ENCODE results near the gene SYCP2. TPM values are rescaled to one million over a fixed set of nuclear protein-coding genes. Genes with fewer than 3 reads are reported as not detected.
"Not testable (repeated sequence)": the region's sequence is repeated elsewhere in the genome, so short reads cannot be mapped to it uniquely, and the experiment has no call there.

SYCP2 gene
- total and polyA plus RNA-seq, 7 donors, result 0.50 to 7.8 (median 1.6) TPM

GRCh38 chr20:59857966-59858365 is 75.5 kb downstream of the SYCP2 start:
- no peaks in the 10 kb centered on the region for H3K27me3 ChIP-seq
- intact Hi-C loops (cut with DNase I), result no loop called here
- TF ChIP-seq, protein P1, sequence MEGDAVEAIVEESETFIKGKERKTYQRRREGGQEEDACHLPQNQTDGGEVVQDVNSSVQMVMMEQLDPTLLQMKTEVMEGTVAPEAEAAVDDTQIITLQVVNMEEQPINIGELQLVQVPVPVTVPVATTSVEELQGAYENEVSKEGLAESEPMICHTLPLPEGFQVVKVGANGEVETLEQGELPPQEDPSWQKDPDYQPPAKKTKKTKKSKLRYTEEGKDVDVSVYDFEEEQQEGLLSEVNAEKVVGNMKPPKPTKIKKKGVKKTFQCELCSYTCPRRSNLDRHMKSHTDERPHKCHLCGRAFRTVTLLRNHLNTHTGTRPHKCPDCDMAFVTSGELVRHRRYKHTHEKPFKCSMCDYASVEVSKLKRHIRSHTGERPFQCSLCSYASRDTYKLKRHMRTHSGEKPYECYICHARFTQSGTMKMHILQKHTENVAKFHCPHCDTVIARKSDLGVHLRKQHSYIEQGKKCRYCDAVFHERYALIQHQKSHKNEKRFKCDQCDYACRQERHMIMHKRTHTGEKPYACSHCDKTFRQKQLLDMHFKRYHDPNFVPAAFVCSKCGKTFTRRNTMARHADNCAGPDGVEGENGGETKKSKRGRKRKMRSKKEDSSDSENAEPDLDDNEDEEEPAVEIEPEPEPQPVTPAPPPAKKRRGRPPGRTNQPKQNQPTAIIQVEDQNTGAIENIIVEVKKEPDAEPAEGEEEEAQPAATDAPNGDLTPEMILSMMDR (IDR thresholded peaks at IDR 0.05), result no peak
- TF ChIP-seq EP300 (IDR thresholded peaks at IDR 0.05), result no peak
- no peak for TF ChIP-seq POLR2A (IDR thresholded peaks at IDR 0.05)
- no peak for TF ChIP-seq POLR2AphosphoS5 (IDR thresholded peaks at IDR 0.05)
- peaks cover 0 to 4% (median 0%) of the 10 kb centered on the region in 4 donors for H3K9me3 ChIP-seq
- no peaks in the 10 kb centered on the region for H3K36me3 ChIP-seq
- H3K4me1 ChIP-seq, result no peaks in the 10 kb centered on the region
- H3K27ac ChIP-seq, result no peak overlapping the region
- 38 to 84% methylated on average over 2 of the region's 2 CpGs for WGBS, 2 donors
- no peak overlapping the region for H3K4me3 ChIP-seq
- DNase-seq, result no peak

- intact Hi-C loops (cut with DNase I); H3K27ac ChIP-seq; H3K36me3 ChIP-seq; H3K4me1 ChIP-seq; H3K27me3 ChIP-seq; DNase-seq; H3K9me3 ChIP-seq; H3K4me3 ChIP-seq: not testable (repeated sequence)
- 88% methylated on average over 5 of the region's 5 CpGs for WGBS, 2 donors
Observed at GRCh38 chr20:59856941-59857340, 76.5 kb downstream of the SYCP2 start.

DNA sequence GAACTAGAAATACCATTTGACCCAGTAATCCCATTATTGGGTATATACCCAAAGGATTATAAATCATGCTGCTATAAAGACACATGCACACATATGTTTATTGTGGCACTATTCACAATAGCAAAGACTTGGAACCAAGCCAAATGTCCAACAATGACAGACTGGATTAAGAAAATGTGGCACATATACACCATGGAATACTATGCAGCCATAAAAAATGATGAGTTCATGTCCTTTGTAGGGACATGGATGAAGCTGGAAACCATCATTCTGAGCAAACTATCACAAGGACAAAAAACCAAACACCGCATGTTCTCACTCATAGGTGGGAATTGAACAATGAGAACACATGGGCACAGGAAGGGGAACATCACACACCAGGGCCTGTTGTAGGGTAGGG is 76.9 kb downstream of the SYCP2 start:
- 100% methylated on average over 1 of the region's 1 CpG for WGBS, 2 donors
- H3K27ac ChIP-seq; H3K4me3 ChIP-seq; intact Hi-C loops (cut with DNase I); H3K27me3 ChIP-seq; DNase-seq; H3K9me3 ChIP-seq; H3K36me3 ChIP-seq; H3K4me1 ChIP-seq: not testable (repeated sequence)

- intact Hi-C loops (cut with DNase I), result loop anchor here (5.0 kb wide), 1 partner anchor 68 kb away; no protein-coding TSS in a partner anchor
- TF ChIP-seq, protein P1 (IDR thresholded peaks at IDR 0.05), result peak in 3 of 4 experiments; percentile 58 to 77 (median 61)
- no peak for TF ChIP-seq EP300 (IDR thresholded peaks at IDR 0.05)
- TF ChIP-seq POLR2A (IDR thresholded peaks at IDR 0.05), result no peak
- TF ChIP-seq POLR2AphosphoS5 (IDR thresholded peaks at IDR 0.05), result no peak
- 60 to 65% methylated on average over 7 of the region's 7 CpGs for WGBS, 2 donors
- DNase-seq, result no peak
- no peak overlapping the region for H3K4me3 ChIP-seq
- no peaks in the 10 kb centered on the region for H3K27me3 ChIP-seq
- no peaks in the 10 kb centered on the region for H3K9me3 ChIP-seq
- H3K27ac ChIP-seq, result no peak overlapping the region
- no peaks in the 10 kb centered on the region for H3K4me1 ChIP-seq
- H3K36me3 ChIP-seq, result no peaks in the 10 kb centered on the region
Observed at GRCh38 chr20:59850018-59850641, 83.3 kb downstream of the SYCP2 start.

GRCh38 chr20:59848182-59848581 is 85.3 kb downstream of the SYCP2 start:
- H3K27me3 ChIP-seq, result no peaks in the 10 kb centered on the region
- H3K27ac ChIP-seq, result no peak overlapping the region
- 21 to 62% methylated on average over 2 of the region's 2 CpGs for WGBS, 2 donors
- no peak overlapping the region for H3K4me3 ChIP-seq
- no peak for TF ChIP-seq POLR2AphosphoS5 (IDR thresholded peaks at IDR 0.05)
- no peak for TF ChIP-seq POLR2A (IDR thresholded peaks at IDR 0.05)
- TF ChIP-seq, protein P1 (IDR thresholded peaks at IDR 0.05), result no peak
- no peak for TF ChIP-seq EP300 (IDR thresholded peaks at IDR 0.05)
- intact Hi-C loops (cut with DNase I), result no loop called here
- no peak for DNase-seq
- no peaks in the 10 kb centered on the region for H3K36me3 ChIP-seq
- no peaks in the 10 kb centered on the region for H3K4me1 ChIP-seq
- no peaks in the 10 kb centered on the region for H3K9me3 ChIP-seq

DNA sequence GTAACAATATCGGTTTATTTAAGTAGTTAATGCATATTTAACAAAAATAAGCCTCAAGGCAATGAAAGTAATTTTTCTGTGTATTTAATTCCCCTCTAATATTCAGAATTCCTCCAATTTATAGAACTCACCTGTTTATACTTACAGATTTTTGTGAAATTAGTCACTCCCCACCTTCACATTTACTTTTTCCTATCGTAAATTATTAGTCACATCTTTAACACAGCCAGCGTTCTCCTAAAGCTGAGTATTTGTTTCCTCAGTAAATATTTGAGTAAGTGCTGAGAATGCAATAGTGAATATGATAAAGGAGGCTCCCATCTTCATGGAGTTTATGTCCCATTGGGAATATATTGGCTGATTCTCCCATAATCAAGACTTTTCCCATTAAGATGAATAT is 88.0 kb downstream of the SYCP2 start:
- intact Hi-C loops (cut with DNase I), result no loop called here
- no peaks in the 10 kb centered on the region for H3K4me1 ChIP-seq

More for the DNA sequence above, 88.0 kb downstream of the SYCP2 start:
- H3K27me3 ChIP-seq, result peaks cover 0 to 12% (median 0%) of the 10 kb centered on the region in 3 donors
- no peak overlapping the region for H3K4me3 ChIP-seq
- whole genome bisulfite sequencing, 2 donors, result 77 to 84% methylated on average over 3 of the region's 3 CpGs
- TF ChIP-seq, protein P1 (IDR thresholded peaks at IDR 0.05), result no peak
- TF ChIP-seq POLR2AphosphoS5 (IDR thresholded peaks at IDR 0.05) (no peak), EP300 (IDR thresholded peaks at IDR 0.05) (no peak), POLR2A (IDR thresholded peaks at IDR 0.05) (no peak)
- H3K9me3 ChIP-seq, result no peaks in the 10 kb centered on the region
- no peak for DNase-seq
- H3K27ac ChIP-seq, result no peak overlapping the region
- no peaks in the 10 kb centered on the region for H3K36me3 ChIP-seq

Measured in sigmoid colon (tissue), 7 donors.